ENCODE data around the gene B3GAT2.

DNA sequence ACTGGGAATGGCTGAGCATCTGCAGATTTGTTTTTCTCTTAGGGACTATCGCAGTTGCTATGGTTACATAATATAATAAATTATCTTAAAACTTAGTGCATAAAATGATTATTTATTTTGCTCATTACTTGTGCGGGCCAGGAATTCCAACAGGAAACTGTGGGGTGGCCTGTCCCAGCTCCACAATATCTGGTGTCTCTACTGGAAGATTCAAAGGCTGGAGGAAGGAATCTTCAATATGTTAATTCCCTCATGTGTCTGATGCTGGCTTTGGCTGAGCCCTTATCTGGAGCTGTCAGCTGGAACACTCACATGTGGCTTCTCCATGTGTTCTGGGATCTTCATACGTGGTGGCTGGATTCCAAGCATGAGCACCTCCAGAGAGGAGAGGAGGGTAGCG, 23.9 kb upstream of the B3GAT2 start:
- TF ChIP-seq ZNF570 (CRISPR knock-in tag; IDR thresholded peaks at IDR 0.05; ENCODE audit: borderline replicate concordance) (no peak), MIER2 (CRISPR knock-in tag; IDR thresholded peaks at IDR 0.05) (no peak), HNF4A (CRISPR knock-in tag; IDR thresholded peaks at IDR 0.05) (no peak), EZH2 (conservative IDR thresholded peaks at IDR 0.05; ENCODE audit: low read depth, low read length) (no peak)

All from HepG2 (cell line).